Measurements from ENCODE around the gene HELZ.
"Not testable (repeated sequence)": the region's sequence is repeated elsewhere in the genome, so short reads cannot be mapped to it uniquely, and the experiment has no call there.

HELZ gene, protein sequence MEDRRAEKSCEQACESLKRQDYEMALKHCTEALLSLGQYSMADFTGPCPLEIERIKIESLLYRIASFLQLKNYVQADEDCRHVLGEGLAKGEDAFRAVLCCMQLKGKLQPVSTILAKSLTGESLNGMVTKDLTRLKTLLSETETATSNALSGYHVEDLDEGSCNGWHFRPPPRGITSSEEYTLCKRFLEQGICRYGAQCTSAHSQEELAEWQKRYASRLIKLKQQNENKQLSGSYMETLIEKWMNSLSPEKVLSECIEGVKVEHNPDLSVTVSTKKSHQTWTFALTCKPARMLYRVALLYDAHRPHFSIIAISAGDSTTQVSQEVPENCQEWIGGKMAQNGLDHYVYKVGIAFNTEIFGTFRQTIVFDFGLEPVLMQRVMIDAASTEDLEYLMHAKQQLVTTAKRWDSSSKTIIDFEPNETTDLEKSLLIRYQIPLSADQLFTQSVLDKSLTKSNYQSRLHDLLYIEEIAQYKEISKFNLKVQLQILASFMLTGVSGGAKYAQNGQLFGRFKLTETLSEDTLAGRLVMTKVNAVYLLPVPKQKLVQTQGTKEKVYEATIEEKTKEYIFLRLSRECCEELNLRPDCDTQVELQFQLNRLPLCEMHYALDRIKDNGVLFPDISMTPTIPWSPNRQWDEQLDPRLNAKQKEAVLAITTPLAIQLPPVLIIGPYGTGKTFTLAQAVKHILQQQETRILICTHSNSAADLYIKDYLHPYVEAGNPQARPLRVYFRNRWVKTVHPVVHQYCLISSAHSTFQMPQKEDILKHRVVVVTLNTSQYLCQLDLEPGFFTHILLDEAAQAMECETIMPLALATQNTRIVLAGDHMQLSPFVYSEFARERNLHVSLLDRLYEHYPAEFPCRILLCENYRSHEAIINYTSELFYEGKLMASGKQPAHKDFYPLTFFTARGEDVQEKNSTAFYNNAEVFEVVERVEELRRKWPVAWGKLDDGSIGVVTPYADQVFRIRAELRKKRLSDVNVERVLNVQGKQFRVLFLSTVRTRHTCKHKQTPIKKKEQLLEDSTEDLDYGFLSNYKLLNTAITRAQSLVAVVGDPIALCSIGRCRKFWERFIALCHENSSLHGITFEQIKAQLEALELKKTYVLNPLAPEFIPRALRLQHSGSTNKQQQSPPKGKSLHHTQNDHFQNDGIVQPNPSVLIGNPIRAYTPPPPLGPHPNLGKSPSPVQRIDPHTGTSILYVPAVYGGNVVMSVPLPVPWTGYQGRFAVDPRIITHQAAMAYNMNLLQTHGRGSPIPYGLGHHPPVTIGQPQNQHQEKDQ (N-terminal part only)

DNA sequence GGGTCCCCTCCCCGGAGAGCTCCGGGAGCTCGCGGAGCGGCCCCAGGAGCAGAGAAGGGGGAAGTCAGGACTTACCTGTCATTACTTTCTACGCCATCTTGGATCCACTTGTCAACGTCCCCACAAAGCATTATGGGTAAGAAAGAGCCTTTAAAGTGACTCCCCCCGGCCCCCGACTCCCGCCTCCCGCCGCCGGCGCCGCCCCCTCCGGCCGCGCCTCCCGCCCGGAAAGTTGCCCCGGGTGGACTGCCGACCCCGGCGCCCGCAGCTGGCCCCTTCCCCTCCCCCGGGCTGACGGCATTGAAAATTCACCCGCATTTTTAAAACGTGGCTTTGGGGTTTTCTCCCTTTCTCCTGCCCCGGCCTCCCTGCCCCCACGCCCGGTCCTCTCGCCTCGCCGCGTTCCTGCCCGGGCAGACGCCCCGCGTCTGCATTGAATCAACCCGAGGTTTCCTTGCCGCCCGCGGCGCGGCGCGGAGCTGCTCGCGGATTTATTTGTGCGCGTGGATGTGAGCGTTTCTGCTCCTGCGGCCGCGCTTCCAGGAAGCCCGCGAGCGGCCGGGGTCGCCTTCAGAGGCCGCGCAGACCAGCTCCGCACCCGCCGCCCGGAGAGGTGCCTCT, at the start of gene HELZ:
Gene HELZ (minus strand): TSS at position 124 of the 621 bp plus-strand sequence. CDS start 26,392 bp downstream, outside the sequence.
- peak; percentile 94 for DNase-seq

DNA sequence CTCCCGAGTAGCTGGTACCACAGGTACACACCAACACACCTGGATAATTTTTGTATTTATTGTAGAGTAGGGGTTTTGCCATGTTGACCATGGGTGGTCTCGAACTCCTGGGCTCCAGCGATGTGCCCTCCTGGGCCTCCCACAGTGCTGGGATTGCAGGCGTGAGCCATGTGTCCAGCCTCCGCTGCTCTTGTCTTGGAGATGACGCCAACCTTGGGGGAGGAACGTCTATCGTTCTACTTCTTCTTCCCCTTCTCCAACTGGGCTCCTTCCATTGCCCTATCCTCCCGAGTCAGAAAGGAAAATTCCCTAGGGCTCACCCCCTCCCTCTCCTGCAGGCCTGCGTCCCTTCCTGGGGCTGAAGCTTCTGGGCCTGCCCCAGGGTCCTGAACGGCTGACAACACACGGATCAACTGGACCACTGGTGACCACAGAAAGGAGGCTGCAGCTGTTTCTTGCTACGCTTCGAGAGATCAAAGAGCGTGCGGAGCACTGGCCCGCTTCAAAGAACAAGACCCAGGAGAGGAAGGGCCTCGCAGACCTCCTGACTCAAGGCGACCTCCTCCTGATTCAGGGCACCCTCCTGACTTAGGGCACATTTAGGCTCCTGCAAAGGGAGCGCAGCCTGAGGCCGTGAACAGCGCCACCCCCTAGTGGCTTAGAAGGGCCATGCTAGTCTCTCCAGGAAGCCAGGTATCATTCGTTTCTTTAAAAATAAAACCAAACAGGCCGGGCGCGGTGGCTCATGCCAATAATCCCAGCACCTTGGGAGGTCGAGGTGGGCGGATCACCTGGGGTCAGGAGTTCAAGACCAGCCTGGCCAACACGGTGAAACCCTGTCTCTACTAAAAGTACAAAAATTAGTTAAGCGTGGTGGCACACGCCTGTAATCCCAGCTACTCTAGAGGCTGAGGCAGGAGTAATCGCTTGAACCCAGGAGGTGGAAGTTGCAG, 48.5 kb upstream of the HELZ start:
- peak; percentile 85 for DNase-seq

DNA sequence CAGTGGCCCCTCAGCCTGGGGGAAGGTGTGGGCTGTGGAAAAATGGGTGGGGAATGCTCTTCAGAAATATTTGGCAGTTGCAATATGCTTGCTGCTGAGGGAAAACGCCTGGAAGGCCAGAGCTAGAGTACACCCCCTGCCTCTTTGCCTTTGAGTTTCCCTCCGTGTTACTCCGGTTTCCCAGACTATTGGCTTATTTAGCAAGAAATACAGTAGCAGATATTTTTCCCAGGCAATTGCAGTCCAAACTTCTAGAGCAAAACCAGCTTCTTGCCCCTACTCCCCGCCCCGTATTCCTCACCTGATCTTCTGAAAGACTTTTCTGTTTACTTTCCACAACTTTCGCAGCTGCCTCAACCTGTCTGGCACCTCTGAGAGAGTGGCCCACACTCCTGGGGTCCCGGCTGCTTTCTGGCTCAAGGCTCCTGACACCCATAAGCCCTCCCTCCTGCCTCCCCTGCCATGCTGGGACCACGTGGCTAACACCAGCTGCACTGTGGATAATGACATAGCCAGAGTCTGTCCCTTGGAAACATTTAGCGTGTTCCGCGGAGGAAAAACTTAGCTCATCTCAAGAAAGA, 45.8 kb upstream of the HELZ start:
- no peak for DNase-seq

DNA sequence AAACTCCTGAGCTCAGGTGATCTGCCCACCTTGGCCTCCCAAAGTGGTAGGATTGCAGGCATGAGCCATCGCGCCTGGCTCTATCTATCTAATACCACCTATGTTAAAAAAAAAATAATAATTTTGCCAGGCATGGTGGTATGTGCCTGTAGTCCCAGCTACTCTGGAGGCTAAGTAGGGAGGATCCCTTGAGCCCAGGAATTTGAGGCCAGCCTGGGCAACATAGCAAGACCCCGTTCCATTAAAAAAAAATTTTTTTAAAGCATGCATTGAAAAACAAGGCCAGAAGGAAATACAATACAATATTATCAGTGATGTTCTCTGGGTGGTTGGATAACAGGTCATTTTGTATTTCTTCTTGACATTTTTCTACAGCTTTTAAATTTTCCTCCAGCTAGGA, 45.2 kb upstream of the HELZ start:
- DNase-seq = no peak

DNA sequence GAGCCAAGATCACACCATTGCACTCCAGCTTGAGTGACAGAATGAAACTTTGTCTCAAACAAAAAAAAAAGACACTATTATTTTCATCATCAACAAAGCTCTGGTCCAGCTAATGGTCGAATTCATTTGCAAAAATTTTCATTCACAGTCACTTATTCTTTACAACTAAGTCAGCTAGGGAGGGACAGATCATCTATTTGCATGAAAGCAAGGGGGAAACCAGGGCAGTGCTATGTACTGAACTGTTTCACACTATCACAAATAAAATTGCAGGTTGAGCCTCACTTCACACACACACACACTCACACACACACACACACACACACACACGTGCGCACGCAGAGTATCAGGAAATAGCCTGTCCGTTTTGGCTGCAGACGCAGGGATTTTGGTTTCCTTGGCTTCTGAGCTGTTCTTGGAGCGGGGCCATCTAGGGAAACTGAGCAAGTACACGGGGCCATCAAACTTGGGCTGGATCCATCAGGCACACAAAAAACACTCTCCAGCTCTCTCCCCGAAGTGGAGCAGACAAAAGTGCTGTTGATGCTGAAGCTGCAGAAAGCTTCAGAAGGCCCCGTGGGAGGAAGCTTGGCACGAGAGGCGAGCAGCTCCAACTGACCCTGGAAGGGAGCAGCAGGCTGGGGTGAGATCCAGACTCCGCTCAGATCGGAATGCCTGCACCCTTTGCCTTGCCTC, 44.3 kb upstream of the HELZ start:
- DNase-seq = peak; percentile 24

DNA sequence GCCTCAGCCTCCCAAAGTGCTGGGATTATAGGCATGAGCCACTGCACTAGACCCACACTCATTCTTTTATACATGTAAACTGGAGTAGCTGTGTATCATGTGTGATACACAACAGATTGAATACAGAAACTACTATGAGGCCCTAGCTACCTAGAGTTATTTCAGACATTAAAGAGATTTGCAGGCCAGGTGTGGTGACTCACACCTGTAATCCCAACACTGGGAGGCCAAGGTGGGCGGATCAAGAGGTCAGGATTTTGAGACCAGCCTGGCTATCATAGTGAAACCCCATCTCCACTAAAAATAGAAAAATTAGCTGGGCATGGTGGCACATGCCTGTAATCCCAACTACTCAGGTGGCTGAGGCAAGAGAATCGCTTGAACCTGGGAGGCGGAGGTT, 41.8 kb upstream of the HELZ start:
- DNase-seq = not testable (repeated sequence)

DNA sequence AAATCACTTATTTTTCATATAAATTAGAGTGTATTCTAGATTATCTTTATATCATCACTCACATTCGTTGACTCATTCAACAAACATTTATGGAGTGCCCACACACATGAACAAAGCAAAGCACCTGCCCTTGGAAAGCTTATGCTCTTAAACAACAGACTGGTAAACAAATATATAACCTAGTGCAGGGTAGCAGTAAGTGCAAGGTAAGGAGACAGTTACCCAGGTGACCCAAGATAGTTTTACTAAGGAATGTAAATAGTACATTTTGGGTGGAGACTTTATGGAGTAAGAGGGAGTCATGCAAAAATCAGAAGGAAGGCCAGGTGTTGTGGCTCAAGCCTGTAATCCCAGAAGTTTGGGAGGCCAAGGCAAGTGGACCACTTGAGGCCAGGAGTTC, 40.4 kb upstream of the HELZ start:
- no peak for DNase-seq

DNA sequence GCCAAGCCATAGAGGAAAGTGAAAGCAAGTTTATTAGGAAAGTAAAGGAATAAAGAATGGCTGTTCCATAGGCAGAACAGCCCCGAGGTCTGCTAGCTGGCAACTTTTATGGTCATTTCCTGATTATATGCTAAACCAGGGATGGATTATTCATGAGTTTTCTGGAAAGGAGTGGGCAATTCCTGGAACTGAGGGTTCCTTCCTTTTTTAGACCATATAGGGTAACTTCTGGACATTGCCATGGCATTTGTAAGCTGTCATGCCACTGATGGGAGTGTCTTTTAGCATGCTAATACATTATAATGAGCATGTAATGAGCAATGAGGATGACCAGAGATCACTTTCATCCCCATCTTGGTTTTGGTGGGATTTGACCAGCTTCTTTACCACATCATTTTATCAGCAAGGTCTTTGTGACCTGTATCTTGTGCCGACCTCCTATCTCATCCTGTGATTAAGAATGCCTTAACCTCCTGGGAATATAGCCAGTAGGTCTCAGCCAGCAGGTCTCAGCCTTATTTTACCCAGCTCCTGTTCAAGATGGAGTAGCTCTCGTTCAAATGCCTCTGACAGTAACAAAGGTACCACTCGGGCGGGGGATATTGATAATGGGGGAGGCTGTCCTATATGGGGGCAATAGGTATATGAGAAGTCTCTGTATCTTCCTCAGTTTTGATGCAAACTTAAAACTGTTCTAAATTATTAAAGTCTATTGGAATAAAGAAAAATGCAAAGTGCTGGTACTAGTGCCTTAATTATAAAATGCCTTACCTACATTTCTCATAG, 38.9 kb upstream of the HELZ start:
- no peak for DNase-seq

DNA sequence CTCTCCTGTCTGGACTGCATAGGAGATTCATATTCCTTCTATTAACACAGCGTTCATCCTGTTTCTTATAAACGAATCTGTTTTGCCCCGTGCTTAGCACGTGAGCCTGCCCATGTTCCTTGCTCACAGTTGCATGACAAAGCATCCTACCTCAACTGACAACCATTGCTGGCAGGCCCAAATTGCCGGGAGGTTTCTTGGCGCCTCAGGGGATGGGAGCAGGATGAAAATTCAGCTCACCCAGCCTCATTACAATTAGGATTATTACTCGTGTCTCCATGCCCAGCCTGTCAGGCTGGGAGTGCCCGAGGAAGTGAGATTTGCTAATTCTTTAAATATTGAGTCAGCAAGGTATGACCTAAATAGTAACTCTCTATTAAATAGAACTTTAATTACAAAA, 36.7 kb upstream of the HELZ start:
- DNase-seq = no peak

DNA sequence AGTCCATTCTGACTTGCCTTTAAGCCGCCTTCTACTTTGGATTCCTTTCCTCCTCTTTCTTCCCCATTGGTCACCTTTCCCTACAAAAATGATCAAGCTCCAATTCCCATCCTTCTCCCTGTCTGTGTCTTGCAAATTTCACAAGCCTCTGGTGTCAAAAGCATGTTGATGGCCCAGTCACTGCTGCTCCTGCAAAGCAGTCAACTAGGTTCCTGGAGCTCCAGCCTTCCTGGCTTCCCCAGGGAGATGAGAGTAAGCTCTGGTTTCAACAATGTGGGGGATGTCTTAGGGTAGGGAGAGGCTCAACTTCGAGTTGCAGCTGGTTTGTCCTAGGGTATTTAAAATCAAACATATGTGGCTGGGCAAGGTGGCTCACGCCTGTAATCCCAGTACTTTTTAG, 36.1 kb upstream of the HELZ start:
- DNase-seq = no peak

DNA sequence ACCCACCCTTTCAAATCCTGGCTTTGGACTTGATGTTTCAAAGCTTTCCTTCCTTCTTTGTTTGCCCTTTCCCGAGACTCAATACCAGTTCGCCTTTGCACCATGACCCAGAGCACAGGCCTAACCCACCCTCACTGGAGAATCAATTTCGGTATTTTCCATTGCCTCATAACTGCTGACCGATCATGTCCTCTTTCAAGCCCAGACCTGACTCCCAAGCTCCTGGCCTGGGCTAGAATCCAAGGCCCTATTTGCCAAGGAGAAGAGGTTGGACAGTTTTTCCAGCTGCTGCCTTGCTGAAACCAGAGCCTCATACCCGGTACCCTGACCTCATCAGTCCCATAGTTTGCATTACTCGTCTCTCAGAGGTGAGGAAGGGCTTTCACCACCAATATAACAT, 35.3 kb upstream of the HELZ start:
- no peak for DNase-seq

DNA sequence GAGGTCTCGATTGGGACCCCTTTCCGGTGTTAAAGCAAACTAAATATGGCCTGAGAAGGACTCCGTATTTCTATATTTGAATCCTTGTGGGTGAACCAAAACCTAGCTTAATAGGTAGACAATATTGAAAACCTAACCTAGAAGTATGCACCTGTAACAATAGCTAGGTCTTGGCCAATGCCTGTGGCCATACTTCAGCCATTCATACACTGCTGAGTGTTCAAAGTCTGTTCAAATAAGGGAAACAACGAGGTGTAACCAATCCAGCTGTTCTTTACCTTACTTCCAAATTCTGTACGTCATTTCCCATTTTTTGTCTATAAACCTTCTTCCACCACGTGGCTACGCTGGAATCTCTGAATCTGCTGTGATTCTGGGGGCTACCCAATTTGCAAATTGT, 34.1 kb upstream of the HELZ start:
- no peak for DNase-seq

DNA sequence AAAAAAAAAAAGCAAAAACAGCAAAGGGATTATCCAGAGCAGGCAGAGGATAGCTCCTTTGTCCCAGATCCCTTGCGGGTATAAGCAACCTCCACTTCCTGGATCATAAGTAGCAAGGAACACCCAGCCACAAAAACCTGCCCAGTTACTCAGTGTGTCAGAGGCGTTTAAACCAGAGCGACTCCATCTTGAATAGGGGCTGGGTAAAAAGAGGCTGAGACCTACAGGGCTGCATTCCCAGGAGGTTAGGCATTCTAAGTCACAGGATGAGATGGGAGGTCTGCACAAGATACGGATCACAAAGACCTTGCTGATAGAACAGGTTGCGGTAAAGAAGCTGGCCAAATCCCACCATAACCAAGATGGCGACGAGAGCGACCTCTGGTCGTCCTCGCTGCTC, 33.4 kb upstream of the HELZ start:
- DNase-seq = no peak

DNA sequence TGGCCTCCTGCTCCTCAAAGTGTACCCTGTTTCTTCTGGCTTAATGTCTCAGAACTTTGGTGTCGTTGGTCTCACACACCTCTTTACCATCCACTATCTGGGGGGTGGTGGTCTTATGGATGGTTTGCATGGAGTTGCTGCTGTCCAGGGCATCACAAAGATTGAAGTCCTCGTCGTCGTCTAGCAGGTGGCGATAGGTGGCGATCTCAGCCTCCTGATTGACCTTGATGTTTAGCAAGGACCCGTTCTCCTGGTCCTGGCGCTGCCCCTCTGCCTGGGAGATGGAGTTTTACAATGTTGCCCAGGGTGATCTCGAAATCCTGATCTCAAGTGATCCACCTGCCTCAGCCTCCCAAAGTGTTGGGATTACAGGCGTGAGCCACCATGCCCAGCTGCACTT, 31.1 kb upstream of the HELZ start:
- DNase-seq = no peak

DNA sequence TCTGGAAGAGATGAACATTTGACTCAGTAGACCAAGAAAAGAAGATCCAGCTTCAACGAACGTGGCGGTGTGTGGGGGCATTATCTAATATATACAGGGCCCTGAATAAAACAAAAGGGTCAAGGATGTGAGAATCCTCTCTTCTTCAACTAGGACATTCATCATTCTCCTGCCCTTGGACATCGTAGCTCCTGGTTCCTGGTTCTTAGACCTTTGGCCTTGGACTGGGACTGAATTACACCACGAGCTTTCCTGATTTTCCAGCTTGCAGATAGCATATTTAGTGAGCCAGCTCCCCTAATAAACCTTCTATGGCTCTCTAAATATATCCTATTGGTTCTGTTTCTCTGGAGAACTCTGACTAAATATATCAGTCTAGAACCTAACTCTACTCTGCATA, 29.5 kb upstream of the HELZ start:
- DNase-seq = no peak

DNA sequence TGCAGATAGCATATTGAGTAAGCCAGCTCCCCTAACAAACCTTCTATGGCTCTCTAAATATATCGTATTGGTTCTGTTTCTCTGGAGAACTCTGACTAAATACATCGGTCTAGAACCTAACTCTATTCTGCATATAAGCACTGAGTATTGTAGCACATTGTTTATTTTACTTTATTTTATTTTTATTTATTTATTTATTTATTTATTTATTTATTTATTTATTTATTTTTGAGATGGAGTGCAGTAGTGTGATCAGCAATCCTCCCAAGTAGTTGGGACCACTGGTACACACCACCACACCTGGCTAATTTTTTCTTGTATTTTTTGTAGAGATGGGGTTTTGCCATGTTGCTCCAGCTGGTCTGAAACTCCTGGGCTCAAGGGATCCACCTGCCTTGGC, 28.9 kb upstream of the HELZ start:
- DNase-seq = no peak

DNA sequence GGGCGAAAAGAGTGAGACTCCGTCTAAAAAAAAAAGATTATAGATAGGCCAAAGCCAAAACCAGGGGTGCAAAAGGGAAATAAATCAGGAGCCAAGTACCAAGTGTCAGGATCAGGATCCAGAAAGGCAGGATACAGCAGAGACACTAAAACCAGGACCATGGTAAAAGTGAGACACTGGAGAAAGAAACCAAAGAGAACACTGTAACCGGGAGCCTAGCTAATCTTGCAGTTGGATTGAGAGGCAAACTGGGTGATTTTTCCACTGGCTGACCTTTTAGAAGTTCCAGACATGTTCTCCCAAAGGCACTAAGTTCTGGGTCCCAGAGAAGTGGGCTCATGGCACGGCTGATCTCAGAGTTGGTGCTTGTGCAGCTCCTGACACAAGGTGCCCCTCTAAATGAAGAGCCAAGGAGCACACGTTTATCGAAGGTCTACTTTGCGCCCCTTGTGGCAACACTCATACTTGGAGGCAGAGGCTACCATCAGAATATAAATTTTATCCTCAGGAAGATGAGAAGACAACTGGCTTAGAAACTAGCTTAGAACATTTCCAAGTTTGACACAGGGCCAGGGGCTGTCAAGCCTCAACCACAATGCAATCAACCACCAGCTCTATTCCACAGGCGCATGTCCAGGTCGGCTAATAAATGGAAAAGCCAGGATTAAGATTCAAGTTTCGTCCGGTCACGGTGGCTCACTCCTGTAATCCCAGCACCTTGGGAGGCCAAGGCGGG, 27.5 kb upstream of the HELZ start:
- DNase-seq = peak; percentile 57

DNA sequence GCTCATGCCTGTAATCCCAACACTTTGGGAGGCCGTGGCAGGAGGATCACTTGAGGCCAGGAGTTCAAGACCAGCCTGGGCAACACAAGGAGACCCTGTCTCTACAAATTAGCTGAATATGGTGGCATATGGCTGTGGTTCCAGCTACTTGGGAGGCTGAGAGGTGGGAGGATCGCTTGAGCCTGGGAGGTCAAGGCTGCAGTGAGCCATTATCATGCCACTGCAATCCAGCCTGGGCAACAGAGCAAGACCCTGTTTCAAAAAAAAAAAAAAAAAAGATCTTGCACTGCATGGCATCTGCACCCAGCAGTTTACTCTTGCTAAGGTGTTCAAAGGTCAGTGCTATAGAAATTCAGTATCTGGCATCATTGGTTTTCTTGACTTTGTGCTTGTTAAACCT, 26.2 kb upstream of the HELZ start:
- not testable (repeated sequence) for DNase-seq

DNA sequence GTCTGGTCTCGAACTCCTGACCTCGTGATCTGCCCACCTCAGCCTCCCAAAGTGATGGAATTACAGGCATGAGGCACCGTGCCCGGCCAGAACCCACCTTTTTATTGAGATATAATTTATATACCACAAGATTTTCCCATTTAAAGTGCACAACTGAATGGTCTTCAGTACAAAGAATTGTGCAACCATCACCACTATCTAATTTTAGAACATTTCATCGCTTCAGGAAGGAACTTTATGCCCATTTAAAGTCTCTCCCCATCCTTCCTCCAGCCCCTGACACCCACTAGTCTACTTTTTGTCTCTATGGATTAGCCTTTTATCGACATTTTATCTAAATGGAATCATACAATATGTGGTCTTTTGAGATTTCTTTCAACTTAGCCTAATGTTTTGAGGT, 25.4 kb upstream of the HELZ start:
- DNase-seq = peak; percentile 32

All from hematopoietic multipotent progenitor cell treated with erythropoietin and hydrocortisone succinate and interleukin-3 and kit ligand, for 4 days (in vitro differentiated cells).